Hematopoietic multipotent progenitor cell treated with erythropoietin and hydrocortisone succinate and interleukin-3 and kit ligand, for 6 days (in vitro differentiated cells): Measurements from ENCODE around the gene MRPL9.
"Not testable (repeated sequence)": the region's sequence is repeated elsewhere in the genome, so short reads cannot be mapped to it uniquely, and the experiment has no call there.

Experiments
- DNase-seq: peaks from one replicate; pipeline ENCODE4 v3.0.0-alpha.2; 2015

Gene MRPL9

GRCh38 chr1:151782741-151783140, 19.4 kb upstream of the MRPL9 start:
- DNase-seq: no peak

DNA sequence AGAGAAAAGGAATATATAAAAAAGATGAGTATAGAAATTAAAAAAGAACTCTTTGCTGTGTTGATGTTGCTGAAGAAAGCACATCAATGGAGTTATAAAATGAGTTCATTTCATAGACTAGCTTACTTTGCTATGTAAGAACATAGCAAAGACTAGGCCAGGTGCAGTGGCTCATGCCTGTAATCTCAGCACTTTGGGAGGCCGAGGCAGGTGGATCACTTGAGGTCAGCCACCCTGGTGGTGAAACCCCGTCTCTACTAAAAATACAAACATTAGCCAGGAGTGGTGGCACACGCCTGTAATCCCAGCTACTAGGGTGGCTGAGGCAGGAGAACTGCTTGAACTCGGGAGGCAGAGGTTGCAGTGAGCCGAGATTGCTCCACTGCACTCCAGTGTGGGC, 18.7 kb upstream of the MRPL9 start:
- not testable (repeated sequence) for DNase-seq

DNA sequence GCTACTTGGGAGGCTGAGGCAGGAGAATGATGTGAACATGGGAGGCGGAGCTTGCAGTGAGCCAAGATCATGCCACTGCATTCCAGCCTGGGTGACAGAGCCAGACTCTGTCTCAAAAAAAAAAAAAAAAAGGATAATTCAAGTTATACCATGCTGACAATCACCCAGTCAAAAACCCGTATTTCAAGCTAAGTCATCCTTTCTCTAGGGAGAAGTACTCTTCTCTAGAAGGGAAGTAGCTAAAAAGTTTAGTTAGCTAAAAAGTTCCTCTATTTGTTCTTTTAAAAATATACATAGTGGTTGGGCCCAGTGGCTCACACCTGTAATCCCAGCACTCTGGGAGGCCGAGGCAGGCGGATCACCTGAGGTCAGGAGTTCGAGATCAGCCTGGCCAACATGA, 17.4 kb upstream of the MRPL9 start:
- DNase-seq: not testable (repeated sequence)

- DNase-seq: no peak
Measured at GRCh38 chr1:151779852-151780251, 16.6 kb upstream of the MRPL9 start.

DNA sequence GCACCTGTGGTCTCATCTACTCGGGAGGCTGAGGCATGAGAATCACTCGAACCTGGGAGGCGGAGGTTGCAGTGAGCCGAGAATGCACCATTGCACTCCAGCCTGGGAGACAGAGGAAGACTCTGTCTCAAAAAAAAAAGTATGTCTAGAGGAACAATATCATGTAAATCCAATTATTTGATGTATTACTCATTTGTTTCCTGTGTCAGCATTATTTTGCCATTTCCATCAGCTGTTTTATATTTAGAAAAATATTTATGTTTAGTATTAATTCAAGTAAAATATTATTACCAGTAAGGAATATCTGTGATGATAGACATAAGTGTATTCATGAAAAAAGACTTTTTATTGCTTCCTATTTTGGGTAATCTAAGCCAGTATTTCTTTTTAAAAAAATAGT, 14.0 kb upstream of the MRPL9 start:
- no peak for DNase-seq

DNA sequence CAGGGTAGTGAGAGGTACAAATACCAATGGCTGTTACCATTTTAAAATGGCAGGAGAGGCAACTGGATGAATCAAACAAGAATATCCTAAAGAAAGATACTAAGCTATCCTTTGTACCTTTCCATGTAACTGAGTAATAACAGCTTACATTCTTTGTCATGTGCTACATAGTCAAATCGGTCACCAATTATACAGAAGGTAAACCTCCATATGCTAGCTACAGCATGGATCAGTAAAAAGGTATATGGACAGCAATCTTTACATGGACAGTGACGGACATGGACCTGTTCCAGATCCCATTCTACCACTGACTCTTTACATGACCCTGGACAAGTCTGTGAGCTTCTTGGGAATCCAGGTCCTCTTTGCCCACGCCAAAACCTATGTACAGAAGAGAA, 13.4 kb upstream of the MRPL9 start:
- DNase-seq: no peak

- peak; percentile 27 for DNase-seq
Measured at GRCh38 chr1:151775894-151776664, 12.8 kb upstream of the MRPL9 start.

DNA sequence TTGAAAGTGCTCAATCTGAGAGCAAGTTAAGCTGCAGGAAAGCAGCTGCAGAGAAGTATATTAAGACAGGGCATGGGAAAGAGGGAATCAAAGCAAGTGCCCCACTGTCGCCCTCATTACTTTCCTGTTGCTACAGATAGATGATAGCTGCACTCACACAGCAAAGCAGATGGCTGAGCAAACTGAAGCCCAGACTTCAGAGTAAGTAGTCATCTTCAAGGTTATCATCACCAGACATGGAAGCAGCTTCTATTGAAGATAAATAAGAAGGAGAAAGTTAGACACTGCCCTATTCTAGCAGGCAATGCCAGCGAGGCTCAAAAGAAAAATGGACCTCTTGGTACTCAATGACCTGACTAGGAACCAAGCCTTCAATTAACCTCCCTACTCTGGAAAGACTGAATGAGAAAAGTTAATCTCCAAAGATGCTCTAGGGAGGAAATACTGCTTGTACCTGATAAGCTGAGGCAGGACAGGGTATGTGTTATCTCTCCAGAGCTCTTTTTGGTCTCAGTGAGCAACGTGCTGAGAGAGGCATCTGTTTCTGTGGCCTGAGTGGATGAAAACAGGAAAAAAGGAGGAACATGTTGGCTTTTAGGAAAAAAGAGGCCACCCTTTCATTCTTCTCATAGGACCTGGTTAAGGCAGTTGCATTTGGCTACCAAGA, 11.1 kb upstream of the MRPL9 start:
- DNase-seq: peak; percentile 84

GRCh38 chr1:151773702-151774101, 10.4 kb upstream of the MRPL9 start:
- no peak for DNase-seq

DNA sequence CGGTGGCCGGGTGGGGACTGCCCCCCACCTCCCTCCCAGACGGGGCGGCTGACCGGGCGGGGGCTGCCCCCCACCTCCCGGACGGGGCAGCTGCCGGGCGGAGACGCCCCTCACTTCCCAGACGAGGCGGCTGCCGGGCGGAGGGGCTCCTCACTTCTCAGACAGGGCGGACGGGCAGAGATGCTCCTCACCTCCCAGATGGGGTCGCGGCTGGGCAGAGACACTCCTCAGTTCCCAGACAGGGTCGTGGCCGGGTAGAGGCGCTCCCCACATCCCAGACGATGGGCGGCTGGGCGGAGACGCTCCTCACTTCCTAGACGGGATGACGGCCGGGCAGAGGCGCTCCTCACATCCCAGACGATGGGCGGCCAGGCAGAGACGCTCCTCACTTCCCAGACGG, 6.0 kb upstream of the MRPL9 start:
- not testable (repeated sequence) for DNase-seq

DNA sequence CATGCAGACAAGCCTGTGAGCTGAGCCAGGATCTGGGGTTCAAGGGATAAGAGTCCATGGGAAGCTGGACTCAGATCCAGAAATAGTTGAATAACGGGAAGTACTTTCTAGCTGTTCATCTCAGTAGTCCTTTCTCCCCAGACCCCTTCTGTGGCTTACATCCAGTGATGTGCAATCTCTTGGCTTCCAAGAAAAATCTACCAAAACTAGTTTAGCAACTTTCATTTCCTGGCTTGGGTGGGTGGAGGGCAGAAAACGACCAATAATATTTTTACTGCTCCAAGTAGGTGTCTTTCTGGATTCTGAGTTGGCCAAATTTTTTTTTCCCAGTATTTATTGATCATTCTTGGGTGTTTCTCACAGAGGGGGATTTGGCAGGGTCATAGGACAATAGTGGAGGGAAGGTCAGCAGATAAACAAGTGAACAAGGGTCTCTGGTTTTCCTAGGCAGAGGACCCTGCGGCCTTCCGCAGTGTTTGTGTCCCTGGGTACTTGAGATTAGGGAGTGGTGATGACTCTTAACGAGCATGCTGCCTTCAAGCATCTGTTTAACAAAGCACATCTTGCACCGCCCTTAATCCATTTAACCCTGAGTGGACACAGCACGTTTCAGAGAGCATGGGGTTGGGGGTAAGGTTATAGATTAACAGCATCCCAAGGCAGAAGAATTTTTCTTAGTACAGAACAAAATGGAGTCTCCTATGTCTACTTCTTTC, 5.2 kb upstream of the MRPL9 start:
- not testable (repeated sequence) for DNase-seq

GRCh38 chr1:151763990-151764389, 694 bp upstream of the MRPL9 start:
- no peak for DNase-seq

DNA sequence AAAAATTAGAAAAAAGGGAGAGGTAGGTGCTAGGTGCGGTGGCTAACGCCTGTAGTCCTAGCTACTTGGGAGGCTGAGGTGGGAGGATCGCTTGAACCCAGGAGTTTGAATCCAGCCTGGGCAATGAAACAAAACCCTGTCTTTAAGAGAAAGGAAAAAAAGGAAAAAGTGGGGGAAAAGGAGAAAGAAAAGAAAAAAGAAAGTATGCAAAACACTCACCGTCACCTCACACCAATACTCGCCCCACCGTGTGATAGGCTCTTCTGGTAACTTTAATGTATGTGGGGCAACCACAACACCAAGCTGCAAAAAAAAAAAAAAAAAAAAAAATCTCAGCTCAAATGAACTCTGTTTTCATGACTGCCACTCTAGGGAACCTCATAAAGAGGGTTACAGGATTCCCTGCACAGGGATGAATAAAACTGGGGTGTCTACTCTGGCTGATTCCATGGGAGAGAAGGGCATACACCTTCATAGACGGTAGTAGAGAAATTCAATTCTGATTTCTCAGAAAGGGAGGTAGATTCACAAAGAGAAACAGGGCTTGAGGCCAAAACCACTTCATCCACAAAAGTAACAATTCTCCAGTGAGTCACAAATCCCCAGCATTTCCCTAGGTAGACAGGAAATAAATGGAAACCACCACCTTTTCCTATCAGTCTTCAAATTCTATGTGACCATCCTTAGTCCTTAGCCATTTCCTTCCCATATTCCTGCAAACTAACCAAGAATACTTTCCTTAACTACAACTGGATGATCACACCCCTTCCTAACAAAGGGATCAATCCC, 2.5 kb downstream of the MRPL9 start:
- DNase-seq: no peak

- DNase-seq: no peak
Measured at GRCh38 chr1:151759241-151759640, 4.1 kb downstream of the MRPL9 start.

DNA sequence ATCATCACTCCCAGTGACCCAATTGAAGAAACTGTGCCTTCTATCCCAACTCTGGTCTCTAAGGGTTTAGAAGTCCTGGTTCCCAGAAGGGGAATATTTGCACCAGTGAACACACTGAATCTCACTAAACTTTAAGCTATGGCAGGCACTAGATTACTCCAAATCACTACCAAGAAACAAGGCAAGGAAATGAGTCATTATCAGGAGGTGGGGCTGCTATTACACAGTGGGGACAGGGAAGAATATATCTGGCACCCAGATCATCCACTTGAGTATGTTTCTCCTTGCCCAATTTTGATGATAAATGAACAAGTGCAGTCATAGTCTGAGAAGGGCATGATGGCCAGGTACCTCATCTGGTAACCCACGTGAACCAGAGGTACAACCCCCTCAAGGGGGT, 7.0 kb downstream of the MRPL9 start:
- DNase-seq: no peak

DNA sequence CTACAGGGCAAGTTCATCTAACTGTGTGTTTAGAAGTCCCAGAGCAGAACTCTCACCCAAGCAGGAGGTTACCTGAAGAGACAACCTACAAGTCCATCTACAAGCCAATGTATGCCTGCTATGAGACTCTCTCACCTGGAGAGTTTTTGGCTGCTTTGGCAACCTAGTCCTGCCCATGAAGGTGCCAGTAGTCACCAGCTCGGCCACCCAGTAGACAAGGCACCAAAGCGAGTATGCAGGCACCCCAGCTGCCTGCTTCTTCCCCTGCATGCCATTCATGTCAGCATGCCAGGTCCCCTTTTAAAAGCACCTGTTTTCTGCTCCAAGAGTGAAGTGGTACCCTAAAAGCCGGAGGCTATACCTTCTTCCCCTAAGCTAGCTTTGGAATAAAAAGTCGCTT, 21.8 kb downstream of the MRPL9 start:
- DNase-seq: no peak

GRCh38 chr1:151739590-151740355, 23.5 kb downstream of the MRPL9 start:
- DNase-seq: no peak

- DNase-seq: no peak
Measured at GRCh38 chr1:151737479-151737878, 25.8 kb downstream of the MRPL9 start.

- no peak for DNase-seq
Measured at GRCh38 chr1:151737026-151737425, 26.3 kb downstream of the MRPL9 start.

DNA sequence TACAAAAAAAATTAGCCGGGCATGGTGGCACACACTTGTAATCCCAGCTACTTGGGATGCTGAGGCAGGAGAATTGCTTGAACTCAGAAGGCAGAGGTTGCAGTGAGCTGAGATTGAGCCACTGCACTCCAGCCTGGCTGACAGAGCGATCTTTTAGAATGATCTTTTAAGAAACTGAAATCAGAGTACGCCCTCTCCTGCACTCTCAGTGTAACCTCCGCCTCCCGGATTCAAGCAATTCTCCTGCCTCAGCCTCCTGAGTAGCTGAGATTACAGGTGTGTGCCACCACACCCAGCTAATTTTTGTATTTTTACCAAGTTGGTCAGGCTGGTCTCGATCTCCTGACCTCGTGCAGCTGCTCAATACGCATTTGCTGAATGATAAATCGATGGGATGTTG, 29.3 kb downstream of the MRPL9 start:
- DNase-seq: not testable (repeated sequence)

DNA sequence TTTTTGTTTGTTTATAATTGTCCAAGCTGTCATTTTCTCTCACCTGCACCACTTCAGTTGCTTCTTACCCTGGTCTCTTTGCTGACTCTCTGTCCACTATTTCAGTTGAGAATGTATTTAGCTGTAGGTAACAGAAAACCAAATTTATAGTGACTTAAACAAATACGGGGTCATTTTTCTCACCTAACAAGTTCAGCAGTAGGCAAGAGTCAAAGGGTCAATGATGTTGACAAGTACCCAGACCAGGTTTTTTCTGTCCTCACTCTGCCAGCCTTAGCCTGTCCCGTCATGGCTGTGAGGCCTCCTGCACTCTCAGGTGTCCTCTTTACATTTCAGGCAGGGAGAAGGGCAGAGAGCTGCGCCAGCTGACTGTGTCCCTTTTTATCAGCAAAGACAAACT, 30.2 kb downstream of the MRPL9 start:
- DNase-seq: no peak

DNA sequence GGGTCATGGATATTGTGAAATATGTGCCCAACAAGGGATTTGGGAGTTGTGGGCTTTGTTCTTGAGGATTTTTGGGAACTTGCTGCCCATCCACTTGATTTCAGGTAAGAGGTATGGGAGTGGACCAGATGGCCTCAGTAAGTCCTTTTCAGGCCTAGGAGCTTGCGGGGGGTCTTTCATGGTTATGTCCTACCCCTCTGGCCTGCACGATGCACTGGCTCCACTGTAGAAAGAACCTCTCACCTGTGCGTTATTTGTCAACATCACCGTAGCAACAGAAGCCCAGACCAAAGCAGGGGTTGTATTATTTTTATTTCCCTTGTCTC, 33.4 kb downstream of the MRPL9 start:
- DNase-seq: no peak
